GM12864 (cell line): Measurements from ENCODE around the gene DIP2C.

Source experiments
- DNase-seq: peaks from one replicate; pipeline ENCODE4 v3.0.0-alpha.2; 2011; ENCODE audit warnings: low read depth
- H3K4me3 ChIP-seq: 2 replicates; pipeline ENCODE4 v1.5.1; 2011; ENCODE audit warnings: mild to moderate bottlenecking, low read depth, low read length, control low read depth
- TF ChIP-seq, protein P1 (sequence below): IDR thresholded peaks from 2 replicates; pipeline ENCODE4 v1.5.1; 2011; ENCODE audit warnings: low read depth, mild to moderate bottlenecking, moderate library complexity, low read length, control low read depth, inconsistent platforms; ENCODE audit errors: missing control alignments

Gene DIP2C

GRCh38 chr10:546451-546850 is 143.0 kb downstream of the DIP2C start:
- TF ChIP-seq, protein P1, sequence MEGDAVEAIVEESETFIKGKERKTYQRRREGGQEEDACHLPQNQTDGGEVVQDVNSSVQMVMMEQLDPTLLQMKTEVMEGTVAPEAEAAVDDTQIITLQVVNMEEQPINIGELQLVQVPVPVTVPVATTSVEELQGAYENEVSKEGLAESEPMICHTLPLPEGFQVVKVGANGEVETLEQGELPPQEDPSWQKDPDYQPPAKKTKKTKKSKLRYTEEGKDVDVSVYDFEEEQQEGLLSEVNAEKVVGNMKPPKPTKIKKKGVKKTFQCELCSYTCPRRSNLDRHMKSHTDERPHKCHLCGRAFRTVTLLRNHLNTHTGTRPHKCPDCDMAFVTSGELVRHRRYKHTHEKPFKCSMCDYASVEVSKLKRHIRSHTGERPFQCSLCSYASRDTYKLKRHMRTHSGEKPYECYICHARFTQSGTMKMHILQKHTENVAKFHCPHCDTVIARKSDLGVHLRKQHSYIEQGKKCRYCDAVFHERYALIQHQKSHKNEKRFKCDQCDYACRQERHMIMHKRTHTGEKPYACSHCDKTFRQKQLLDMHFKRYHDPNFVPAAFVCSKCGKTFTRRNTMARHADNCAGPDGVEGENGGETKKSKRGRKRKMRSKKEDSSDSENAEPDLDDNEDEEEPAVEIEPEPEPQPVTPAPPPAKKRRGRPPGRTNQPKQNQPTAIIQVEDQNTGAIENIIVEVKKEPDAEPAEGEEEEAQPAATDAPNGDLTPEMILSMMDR, result no peak
- DNase-seq, result no peak
- H3K4me3 ChIP-seq, result no peak overlapping the region

GRCh38 chr10:543862-544822 is 145.3 kb downstream of the DIP2C start:
- DNase-seq, result no peak
- TF ChIP-seq, protein P1, result no peak

DNA sequence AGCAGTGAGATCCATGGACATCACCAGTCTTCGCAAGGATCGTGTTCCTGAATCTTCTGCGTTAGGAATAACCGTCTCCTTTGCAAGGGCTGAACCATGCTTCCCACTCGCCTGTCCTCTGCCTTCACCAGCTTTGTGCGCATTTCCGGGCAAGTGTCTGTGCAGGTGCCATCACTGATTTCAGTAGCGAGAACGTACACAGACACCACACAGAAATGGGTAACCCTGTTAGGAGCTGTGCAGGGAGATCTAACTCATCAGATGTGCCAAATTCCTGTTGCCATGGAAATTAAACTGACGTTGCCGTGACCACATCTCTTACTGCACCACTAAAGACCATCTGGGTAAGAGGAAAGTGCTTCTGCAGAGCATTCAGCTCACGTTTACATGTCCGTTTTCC is 146.3 kb downstream of the DIP2C start:
- TF ChIP-seq, protein P1, result no peak
- DNase-seq, result no peak
- no peak overlapping the region for H3K4me3 ChIP-seq

More at GRCh38 chr10:543862-544822, 145.3 kb downstream of the DIP2C start:
- no peak overlapping the region for H3K4me3 ChIP-seq

- H3K4me3 ChIP-seq, result no peak overlapping the region
- no peak for DNase-seq
- TF ChIP-seq, protein P1, result no peak
These were observed 147.6 kb downstream of the DIP2C start for GRCh38 chr10:541750-542371.

DNA sequence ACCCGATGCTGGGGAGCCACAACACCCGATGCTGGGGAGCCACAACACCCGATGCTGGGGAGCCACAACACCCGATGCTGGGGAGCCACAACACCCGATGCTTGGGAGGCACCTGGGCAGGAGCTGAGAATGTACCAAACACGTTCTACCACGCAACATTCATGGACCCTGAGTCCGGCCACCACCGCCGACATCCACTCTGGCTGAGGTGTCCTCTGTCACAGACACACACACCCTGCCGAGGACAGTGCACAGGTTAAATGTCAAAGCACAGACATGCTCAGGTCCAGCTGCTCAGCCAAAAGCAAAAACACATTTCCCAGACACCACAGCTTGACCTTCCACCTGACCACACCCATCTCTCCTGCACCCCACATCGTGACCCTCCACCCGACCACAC is 148.4 kb downstream of the DIP2C start:
- TF ChIP-seq, protein P1, result no peak
- H3K4me3 ChIP-seq, result no peak overlapping the region
- DNase-seq, result no peak

GRCh38 chr10:538895-539294 is 150.6 kb downstream of the DIP2C start:
- DNase-seq, result no peak
- TF ChIP-seq, protein P1, result no peak

DNA sequence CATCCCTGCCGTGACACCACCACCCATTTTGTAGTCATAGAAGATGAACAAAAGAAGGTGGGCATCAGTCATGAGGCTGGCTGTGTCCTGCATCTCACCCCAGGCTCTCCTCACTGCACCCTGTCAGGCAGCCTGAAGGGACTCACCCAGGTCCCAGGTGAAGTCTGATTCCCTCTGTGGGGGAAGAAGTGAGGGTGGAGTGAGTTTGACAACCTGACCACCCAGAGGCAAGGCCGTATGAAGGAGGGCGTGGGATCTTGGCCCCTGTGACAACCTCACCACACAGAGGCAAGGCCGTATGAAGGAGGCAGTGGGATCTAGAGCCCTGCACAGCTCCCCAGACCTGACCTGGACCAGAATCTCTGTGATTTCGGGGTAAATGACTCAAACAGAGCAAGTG is 152.5 kb downstream of the DIP2C start:
- DNase-seq, result no peak
- no peak overlapping the region for H3K4me3 ChIP-seq
- TF ChIP-seq, protein P1, result no peak

More at GRCh38 chr10:538895-539294, 150.6 kb downstream of the DIP2C start:
- H3K4me3 ChIP-seq, result no peak overlapping the region
